ENCODE results near the gene MIER3. TPM values are rescaled to one million over a fixed set of nuclear protein-coding genes. Genes with fewer than 3 reads are reported as not detected.

MIER3 gene
- total and polyA plus RNA-seq, 9 of the 15 experiments (the other 6 are each of a cell fraction or from before 2014, with no cell fraction given) = 4.1 to 29.3 (median 13.0) TPM

- TF ChIP-seq, protein P1, sequence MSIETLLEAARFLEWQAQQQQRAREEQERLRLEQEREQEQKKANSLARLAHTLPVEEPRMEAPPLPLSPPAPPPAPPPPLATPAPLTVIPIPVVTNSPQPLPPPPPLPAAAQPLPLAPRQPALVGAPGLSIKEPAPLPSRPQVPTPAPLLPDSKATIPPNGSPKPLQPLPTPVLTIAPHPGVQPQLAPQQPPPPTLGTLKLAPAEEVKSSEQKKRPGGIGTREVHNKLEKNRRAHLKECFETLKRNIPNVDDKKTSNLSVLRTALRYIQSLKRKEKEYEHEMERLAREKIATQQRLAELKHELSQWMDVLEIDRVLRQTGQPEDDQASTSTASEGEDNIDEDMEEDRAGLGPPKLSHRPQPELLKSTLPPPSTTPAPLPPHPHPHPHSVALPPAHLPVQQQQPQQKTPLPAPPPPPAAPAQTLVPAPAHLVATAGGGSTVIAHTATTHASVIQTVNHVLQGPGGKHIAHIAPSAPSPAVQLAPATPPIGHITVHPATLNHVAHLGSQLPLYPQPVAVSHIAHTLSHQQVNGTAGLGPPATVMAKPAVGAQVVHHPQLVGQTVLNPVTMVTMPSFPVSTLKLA (conservative IDR thresholded peaks at IDR 0.05) = 0 out of 4 replicates have a peak, but pooled peaks of 1 of the 2 experiments have one; percentile 29
- TF ChIP-seq GABPA (tag; conservative IDR thresholded peaks at IDR 0.05; ENCODE audit: low read depth) = no peak
- no peak for TF ChIP-seq CREBBP (IDR thresholded peaks at IDR 0.05; ENCODE audit: low read depth, low read length)
- TF ChIP-seq ZFP1 (CRISPR knock-in tag; IDR thresholded peaks at IDR 0.05) = no peak
- no peak for TF ChIP-seq REST (IDR thresholded peaks at IDR 0.05; ENCODE audit: borderline replicate concordance)
- no peak for TF ChIP-seq REST (CRISPR knock-in tag; IDR thresholded peaks at IDR 0.05; ENCODE audit: low read depth)
- no peak for TF ChIP-seq HMG20B (CRISPR knock-in tag; IDR thresholded peaks at IDR 0.05)
- TF ChIP-seq MAX (CRISPR knock-in tag; IDR thresholded peaks at IDR 0.05) = no peak
- TF ChIP-seq DIDO1 (tag; IDR thresholded peaks at IDR 0.05; ENCODE audit: low read depth) = no peak
- TF ChIP-seq ZNF764 (CRISPR knock-in tag; IDR thresholded peaks at IDR 0.05; ENCODE audit: low read depth) = no peak
- no peak for TF ChIP-seq MTF1 (CRISPR knock-in tag; IDR thresholded peaks at IDR 0.05; ENCODE audit: borderline replicate concordance)
- TF ChIP-seq PHF8 (IDR thresholded peaks at IDR 0.05; ENCODE audit: borderline replicate concordance, low read length) = no peak
- TF ChIP-seq RBM15 (IDR thresholded peaks at IDR 0.05; ENCODE audit: insufficient read depth, low read length) = no peak
- peak; percentile 69; the same call in 1 of the 2 replicates for TF ChIP-seq NFRKB (IDR thresholded peaks at IDR 0.05; ENCODE audit: low read depth)
- TF ChIP-seq UBTF (IDR thresholded peaks at IDR 0.05; ENCODE audit: borderline replicate concordance in 1 of 2, low read depth in 2 of 2, low read length in 2 of 2) = peak in 1 of 2 experiments; percentile 50; a peak in 2 of 4 replicates
- TF ChIP-seq ZNF274 (IDR thresholded peaks at IDR 0.05; ENCODE audit: borderline replicate concordance, low read depth, low read length) = no peak
These were observed 43.0 kb downstream of the MIER3 start (continued) for GRCh38 chr5:56908942-56909293.
